ENCODE results near the gene WNT7B. TPM values are rescaled to one million over a fixed set of nuclear protein-coding genes. Genes with fewer than 3 reads are reported as not detected.

Gene WNT7B
- total RNA-seq, 1 experiment from 2014 or later: 66.9 TPM

- Histone ChIP-seq H3K9me2 (ENCODE audit: insufficient read depth) (no peaks in the 10 kb centered on the region), H2AFZ (no peak overlapping the region), H3K9me3 (ENCODE audit: insufficient read depth, low read depth) (no peaks in the 10 kb centered on the region), H3K4me3 (no peak overlapping the region), H3K36me3 (ENCODE audit: low read depth) (peaks cover 12% of the 10 kb centered on the region; the same call in 1 of the 2 replicates), H3K4me2 (no peak overlapping the region), H3K79me2 (ENCODE audit: low read depth) (peaks cover 23% of the 10 kb centered on the region), H3K27ac (no peak overlapping the region), H3F3A (ENCODE audit: insufficient read depth, low read depth) (0 out of 2 replicates have a peak, but pooled peaks cover 2% of the 10 kb centered on the region), H3K27me3 (ENCODE audit: insufficient read depth, low read depth) (no peaks in the 10 kb centered on the region), H3K4me1 (replicated peaks; ENCODE audit: insufficient read depth) (peaks cover 12% of the 10 kb centered on the region), H4K20me1 (ENCODE audit: insufficient read depth) (peaks cover 69% of the 10 kb centered on the region)
- no TSS peak for BruUV-seq (replicated peaks)
- intact Hi-C loops (cut with micrococcal nuclease; ENCODE audit: unreplicated experiment): no loop called here
- ChIA-PET CTCF (interaction anchor here (0.6 kb wide), 1 partner anchor 369 kb away, joined by 4 read pairs; no protein-coding TSS in a partner anchor), POLR2A (ENCODE audit: unreplicated experiment) (interaction anchor here (0.6 kb wide), 1 partner anchor 25 kb away, joined by 5 read pairs; no protein-coding TSS in a partner anchor)
- no peak for TF ChIP-seq EZH2 (IDR thresholded peaks at IDR 0.05; ENCODE audit: low read depth)
- no peak for TF ChIP-seq CTCF (conservative IDR thresholded peaks at IDR 0.05)
- DNase-seq: no peak
Measured at GRCh38 chr22:45927059-45927458, 49.9 kb downstream of the WNT7B start.

GRCh38 chr22:45926433-45926832, 50.5 kb downstream of the WNT7B start:
- Histone ChIP-seq H3K9me3 (ENCODE audit: insufficient read depth, low read depth) (no peaks in the 10 kb centered on the region), H3K9me2 (ENCODE audit: insufficient read depth) (no peaks in the 10 kb centered on the region), H3K4me3 (no peak overlapping the region), H4K20me1 (ENCODE audit: insufficient read depth) (peaks cover 62% of the 10 kb centered on the region), H3F3A (ENCODE audit: insufficient read depth, low read depth) (peaks cover 8% of the 10 kb centered on the region; the same call in 1 of the 2 replicates), H3K4me2 (no peak overlapping the region), H3K4me1 (replicated peaks; ENCODE audit: insufficient read depth) (peaks cover 13% of the 10 kb centered on the region), H2AFZ (no peak overlapping the region), H3K79me2 (ENCODE audit: low read depth) (peaks cover 17% of the 10 kb centered on the region), H3K27me3 (ENCODE audit: insufficient read depth, low read depth) (no peaks in the 10 kb centered on the region), H3K36me3 (ENCODE audit: low read depth) (peaks cover 12% of the 10 kb centered on the region; the same call in 1 of the 2 replicates), H3K27ac (no peak overlapping the region; the same call in 1 of the 2 replicates)
- POLR2A ChIA-PET (ENCODE audit: unreplicated experiment): interaction anchor here (0.6 kb wide), 1 partner anchor 1181 kb away, joined by 3 read pairs; no protein-coding TSS in a partner anchor
- TF ChIP-seq CTCF (conservative IDR thresholded peaks at IDR 0.05): no peak
- no peak for TF ChIP-seq EZH2 (IDR thresholded peaks at IDR 0.05; ENCODE audit: low read depth)
- BruUV-seq (replicated peaks): no TSS peak
- CTCF ChIA-PET: interaction anchor here (0.6 kb wide), 2 partner anchors 43 to 370 kb away, joined by 4 to 5 read pairs; no protein-coding TSS in a partner anchor
- peak in 1 of 2 experiments; percentile 71 for DNase-seq
- intact Hi-C loops (cut with micrococcal nuclease; ENCODE audit: unreplicated experiment): loop anchor here (1.0 kb wide), 1 partner anchor 39 kb away; no protein-coding TSS in a partner anchor

GRCh38 chr22:45925811-45926351, 51.1 kb downstream of the WNT7B start:
- Histone ChIP-seq H3F3A (ENCODE audit: insufficient read depth, low read depth) (peaks cover 13% of the 10 kb centered on the region; the same call in 1 of the 2 replicates), H3K79me2 (ENCODE audit: low read depth) (peaks cover 12% of the 10 kb centered on the region; the same call in 1 of the 2 replicates), H3K9me2 (ENCODE audit: insufficient read depth) (no peaks in the 10 kb centered on the region), H3K4me3 (no peak overlapping the region), H2AFZ (no peak overlapping the region), H3K36me3 (ENCODE audit: low read depth) (peaks cover 12% of the 10 kb centered on the region; the same call in 1 of the 2 replicates), H3K4me1 (replicated peaks; ENCODE audit: insufficient read depth) (peaks cover 18% of the 10 kb centered on the region), H3K9me3 (ENCODE audit: insufficient read depth, low read depth) (no peaks in the 10 kb centered on the region), H4K20me1 (ENCODE audit: insufficient read depth) (peaks cover 57% of the 10 kb centered on the region), H3K27ac (no peak overlapping the region), H3K27me3 (ENCODE audit: insufficient read depth, low read depth) (no peaks in the 10 kb centered on the region), H3K4me2 (no peak overlapping the region)
- TF ChIP-seq EZH2 (IDR thresholded peaks at IDR 0.05; ENCODE audit: low read depth) (no peak), CTCF (conservative IDR thresholded peaks at IDR 0.05) (no peak)
- no TSS peak for BruUV-seq (replicated peaks)
- DNase-seq: peak in 1 of 2 experiments; percentile 63
- POLR2A ChIA-PET (ENCODE audit: unreplicated experiment): interaction anchor here (0.6 kb wide), 1 partner anchor 1180 kb away, joined by 3 read pairs; no protein-coding TSS in a partner anchor
- intact Hi-C loops (cut with micrococcal nuclease; ENCODE audit: unreplicated experiment): loop anchor here (1.0 kb wide), 1 partner anchor 39 kb away; no protein-coding TSS in a partner anchor
- CTCF ChIA-PET: interaction anchor here (0.6 kb wide), 1 partner anchor 44 kb away, joined by 5 read pairs; no protein-coding TSS in a partner anchor

Measured in PC-9 (cell line).